HG02870 (cell line): ENCODE data around the gene TMEM176B.

ENCODE experiments used
- ATAC-seq: cut with Tn5 transposase; IDR thresholded peaks from one replicate; pipeline ENCODE4 v1.9.1; 2021; ENCODE audit warnings: mild to moderate bottlenecking, moderate library complexity; ENCODE audit not compliant: unreplicated experiment

The TMEM176B gene

GRCh38 chr7:150754951-150755350, 45.2 kb downstream of the TMEM176B start:
- no peak for ATAC-seq

GRCh38 chr7:150753826-150754603, 46.1 kb downstream of the TMEM176B start:
- peak; percentile 52 for ATAC-seq

- ATAC-seq: no peak
Measured at GRCh38 chr7:150753239-150753638, 46.9 kb downstream of the TMEM176B start.

- no peak for ATAC-seq
Measured at GRCh38 chr7:150751702-150752101, 48.5 kb downstream of the TMEM176B start.

GRCh38 chr7:150748376-150748775, 51.8 kb downstream of the TMEM176B start:
- no peak for ATAC-seq

GRCh38 chr7:150746921-150747320, 53.2 kb downstream of the TMEM176B start:
- ATAC-seq: no peak

- ATAC-seq: no peak
Measured at GRCh38 chr7:150745876-150746275, 54.3 kb downstream of the TMEM176B start.

GRCh38 chr7:150745086-150745485, 55.1 kb downstream of the TMEM176B start:
- ATAC-seq: no peak

GRCh38 chr7:150744041-150744656, 56.0 kb downstream of the TMEM176B start:
- ATAC-seq: no peak

GRCh38 chr7:150742286-150742968, 57.7 kb downstream of the TMEM176B start:
- ATAC-seq: no peak
